ENCODE measurements around the gene WNK1.
"Not testable (repeated sequence)": the region's sequence is repeated elsewhere in the genome, so short reads cannot be mapped to it uniquely, and the experiment has no call there.

Gene WNK1

GRCh38 chr12:777550-778047 lies 25.2 kb downstream of the WNK1 start:
- DNase-seq = no peak

DNA sequence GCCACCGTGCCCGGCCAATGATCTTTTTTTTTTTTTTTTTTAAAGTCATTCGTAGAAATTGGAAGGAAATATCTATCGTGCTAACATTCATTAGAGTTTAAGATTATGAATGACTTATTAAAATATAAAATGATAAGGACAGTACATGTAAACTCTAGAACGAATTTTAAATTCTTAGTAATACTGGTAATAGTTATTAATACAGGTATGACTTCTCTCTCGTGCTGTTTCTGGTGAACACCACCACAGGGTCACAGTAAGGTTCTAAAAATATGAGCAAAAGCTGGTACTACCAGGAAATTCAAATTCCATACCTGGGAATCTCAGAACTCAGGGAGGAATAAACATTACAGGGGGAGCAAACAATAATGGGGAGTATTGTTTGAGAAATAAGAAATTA lies 26.2 kb downstream of the WNK1 start:
- no peak for DNase-seq

DNA sequence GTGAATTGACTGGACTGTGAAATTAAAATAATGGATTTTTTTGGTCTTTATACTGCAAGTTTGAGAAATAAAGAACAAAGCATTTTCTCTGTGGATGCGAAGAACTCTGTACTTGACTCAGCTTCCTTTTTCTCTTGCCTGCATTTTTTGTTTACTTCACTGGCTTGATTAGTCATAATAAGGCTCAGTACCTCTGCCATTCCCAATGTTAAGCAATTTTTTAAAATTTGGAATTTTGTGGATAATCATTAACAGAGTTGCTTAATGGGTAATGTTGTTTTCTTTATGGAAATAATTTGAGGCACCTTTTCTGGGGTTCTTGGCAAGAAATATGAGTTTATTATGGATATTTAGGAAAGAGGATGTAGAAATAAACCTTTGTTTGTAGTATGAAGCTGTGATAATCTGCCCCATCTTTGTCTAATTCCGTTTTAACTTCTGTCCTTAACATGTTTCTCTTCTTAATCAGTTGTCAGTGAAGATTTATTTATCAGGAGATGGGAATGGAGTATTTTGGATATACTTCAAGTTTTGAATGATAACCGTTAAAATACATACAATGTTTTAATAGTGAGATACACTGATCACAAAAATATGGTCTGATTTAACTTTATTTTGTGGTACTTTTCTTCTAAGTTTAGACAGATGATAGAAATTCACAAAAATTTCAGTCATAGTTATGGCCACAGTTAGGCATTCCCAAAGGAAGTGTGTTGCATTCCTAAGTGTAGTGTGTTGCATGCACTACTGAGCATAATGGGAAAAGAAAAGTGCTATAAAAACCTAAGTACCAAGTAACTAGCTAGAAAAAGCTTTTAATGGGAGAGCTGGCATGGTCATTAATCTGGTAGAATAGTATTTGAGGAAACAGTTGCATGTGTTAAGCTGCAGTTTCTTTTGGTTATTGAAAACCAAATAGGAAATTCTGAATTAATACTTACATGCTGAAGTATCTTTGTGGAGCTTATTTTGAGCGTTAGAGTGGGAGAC lies 27.7 kb downstream of the WNK1 start:
- DNase-seq = peak; percentile 6

- no peak for DNase-seq
These were observed 28.5 kb downstream of the WNK1 start for GRCh38 chr12:780750-781379.

DNA sequence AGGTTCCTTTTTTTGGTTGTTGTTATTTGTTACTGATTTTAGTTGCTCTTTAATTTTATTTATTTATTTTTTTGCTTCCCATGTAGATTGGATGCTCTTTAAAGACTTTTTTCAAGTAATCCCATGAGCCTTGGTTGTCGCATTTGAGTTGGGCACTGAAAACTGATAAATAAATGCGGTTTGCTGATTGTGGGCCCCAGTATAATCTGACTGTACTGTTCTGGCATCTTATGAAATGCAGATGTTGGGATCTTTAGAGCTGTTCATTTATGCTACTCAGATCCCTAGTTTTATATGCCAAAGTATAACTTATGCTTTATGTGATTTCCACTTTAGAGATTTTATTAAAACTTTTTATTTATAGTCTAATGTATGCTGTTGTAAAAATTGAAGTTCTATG lies 33.3 kb downstream of the WNK1 start:
- no peak for DNase-seq

- no peak for DNase-seq
These were observed 35.9 kb downstream of the WNK1 start for GRCh38 chr12:788288-788687.

DNA sequence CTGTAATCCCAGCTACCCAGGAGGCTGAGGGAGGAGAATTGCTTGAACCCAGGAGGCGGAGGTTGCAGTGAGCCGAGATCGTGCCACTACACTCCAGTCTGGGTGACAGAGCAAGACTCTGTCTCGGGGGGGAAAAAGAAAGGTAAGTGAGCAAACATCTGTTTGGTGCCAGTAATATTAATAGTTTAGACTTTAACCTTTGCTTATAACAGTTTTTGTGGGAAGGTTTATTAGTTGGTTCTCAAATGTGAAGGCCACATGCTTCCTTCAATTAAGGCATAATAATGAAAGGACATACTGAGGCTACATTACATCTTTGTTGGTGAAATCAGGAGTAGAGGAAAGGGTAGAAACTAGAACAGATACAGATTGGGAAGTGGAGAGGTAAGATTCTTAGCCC lies 36.4 kb downstream of the WNK1 start:
- DNase-seq = not testable (repeated sequence)

DNA sequence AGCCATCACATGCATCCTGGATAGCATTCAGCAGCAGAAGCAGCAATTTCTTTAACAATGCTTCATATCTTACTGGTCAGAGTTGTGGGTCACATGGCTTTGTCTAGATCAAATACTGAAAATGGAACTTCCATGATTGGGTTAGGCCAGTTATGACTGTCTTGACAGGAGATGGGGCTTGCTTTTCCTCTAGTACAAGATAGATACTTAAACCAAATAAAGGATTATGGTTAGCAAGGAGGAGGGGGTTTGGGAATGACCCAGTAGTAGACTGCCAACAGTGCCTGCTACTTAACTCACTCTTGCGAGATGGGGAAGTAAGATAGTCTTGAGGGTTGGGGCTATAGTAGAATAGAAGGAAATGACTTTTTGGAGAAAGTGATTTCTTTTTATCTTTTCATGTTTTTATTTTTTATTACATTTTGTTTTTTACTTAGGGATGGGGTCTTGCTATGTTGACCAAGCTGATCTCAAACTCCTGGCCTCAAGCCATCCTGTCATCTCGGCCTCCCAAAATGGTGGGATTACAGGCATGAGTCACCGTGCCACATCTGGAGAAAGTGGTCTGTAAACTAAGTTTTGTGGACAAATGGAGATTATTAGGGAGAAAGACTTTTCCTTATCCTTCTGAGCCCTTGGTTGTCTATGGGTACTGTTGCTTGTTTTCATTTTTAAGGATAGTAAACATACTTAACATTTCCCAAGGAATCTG lies 37.6 kb downstream of the WNK1 start:
- no peak for DNase-seq

GRCh38 chr12:790608-791007 lies 38.2 kb downstream of the WNK1 start:
- DNase-seq = no peak

DNA sequence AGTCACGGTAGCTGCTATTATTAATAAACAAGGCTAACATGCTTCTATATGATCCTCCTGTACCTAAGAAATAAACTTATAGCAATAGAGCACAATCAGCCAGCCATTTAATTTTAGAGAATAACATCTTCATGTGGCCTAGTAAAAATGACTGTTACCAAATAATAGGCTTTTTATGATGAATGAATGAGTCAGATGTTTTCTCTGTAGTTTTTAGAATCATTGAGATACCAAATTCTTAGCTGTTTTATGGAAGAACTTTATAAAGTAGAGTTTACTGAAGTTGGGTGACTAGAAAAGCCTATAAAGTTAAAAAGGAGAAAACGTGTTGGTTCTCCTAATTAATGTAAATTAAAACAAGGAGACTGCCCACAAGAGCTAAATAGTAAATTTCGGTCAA lies 40.7 kb downstream of the WNK1 start:
- no peak for DNase-seq

- no peak for DNase-seq
These were observed 41.3 kb downstream of the WNK1 start for GRCh38 chr12:793711-794110.

GRCh38 chr12:795305-795704 lies 42.9 kb downstream of the WNK1 start:
- DNase-seq = no peak

- no peak for DNase-seq
These were observed 48.0 kb downstream of the WNK1 start for GRCh38 chr12:800401-800800.

DNA sequence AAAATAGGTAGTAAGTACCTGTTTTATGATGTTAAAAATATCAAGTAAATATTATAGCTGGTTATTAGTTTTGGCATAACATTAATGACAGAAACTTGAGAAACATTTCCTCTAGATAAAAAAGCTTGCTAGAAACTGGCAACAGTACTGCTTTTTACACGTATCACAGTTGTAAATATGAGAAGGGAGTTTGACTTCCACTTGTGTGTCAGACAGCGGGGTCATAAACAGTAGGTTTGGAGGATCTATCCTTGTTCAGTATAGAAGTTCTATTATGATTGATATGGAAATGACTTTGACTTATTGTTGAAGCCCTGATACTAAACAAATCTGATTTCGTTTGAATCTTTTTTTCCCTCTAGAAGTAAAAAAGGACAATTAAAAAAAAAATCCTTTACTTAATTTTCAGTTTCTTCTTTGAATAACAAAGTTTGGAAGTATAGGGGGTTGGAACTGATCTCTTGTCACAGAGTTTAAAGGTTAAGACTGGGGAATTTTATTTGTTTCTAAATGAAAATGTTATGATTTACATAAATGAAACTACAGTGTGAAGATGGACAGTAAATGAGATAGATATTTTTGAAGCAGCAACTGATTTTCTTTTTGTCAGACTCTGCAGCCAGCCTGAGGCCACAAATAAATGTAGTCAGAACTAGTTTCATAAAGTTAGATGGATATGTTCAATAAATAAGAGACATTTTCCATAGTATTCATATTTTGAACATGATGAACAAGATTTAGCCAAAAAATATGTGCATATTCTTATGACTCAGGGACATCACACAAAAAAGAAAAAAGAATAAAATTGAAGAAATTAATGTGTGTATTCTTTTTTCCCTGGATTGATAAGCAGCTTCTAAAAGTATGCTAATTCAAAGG lies 50.1 kb downstream of the WNK1 start:
- DNase-seq = no peak

DNA sequence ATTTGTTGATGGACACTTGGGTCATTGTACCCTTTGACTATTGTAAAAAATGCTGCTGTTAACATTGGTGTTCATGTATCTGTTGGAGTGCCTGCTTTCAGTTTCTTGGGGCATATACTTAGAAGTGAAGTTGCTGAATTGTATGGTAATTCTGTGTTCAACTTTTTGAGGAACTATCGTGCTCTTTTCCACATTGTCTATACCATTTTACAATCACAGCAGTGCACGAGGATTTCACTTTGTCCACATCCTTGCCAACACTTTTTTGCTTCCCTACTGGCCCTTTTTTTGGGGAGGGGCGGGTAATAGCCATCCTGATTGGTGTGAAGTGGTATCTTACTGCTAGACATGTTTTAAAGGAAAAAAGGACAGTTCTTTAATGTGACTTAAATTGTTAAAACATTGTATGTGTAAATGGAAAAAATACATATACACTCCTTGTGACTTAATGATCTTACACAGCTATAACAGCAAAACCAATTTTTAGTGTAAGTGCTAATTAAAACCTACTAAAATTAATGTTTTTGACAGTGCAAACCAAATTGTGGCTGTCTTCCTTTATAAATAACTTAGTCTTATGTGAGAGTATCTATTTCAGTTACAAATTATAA lies 52.7 kb downstream of the WNK1 start:
- no peak for DNase-seq

DNA sequence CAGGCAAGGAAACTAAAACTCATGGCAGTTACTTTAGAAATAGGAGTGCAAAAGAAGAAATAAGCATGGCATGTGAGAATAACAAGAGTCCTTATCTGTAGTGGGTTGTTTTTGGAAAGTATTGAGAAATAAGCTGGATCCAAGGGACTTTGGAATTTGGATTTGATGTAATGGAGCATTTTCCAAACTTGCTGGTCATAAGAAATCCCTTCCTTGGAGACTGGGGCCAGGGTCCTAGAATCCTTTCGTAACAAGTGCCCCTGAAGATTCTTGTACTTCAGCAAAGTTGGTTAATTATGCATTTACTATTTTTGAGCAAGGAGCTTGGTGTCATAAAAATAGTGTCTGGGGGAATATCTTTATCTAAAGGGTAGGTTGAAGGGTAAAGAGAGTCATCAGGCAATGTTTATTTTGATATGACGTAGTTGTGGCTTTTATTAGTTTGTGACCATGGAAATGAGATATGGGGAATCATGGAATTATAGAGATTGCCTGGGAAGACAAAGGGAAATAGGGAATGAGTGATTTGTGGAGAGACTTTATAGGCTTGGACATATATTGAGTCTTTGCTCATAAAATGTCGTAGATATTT lies 53.9 kb downstream of the WNK1 start:
- no peak for DNase-seq

GRCh38 chr12:807041-807735 lies 54.8 kb downstream of the WNK1 start:
- DNase-seq = no peak

DNA sequence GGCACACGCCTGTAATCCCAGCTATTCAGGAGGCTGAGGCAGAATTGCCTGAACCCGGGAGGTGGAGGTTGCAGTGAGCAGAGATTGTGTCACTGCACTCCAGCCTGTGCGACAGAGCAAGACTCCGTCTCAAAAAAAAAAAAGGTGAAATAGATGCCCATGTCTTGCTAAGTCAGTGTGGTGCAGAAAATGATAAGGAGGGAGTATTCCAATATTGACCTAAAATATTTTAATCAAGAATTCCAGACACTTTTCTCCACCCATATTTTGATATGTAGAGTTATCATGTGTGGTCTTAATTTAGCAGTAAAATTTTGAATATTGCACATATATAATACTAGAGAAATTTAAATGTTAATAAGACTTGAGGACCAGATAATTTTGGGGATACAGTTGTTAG lies 57.7 kb downstream of the WNK1 start:
- DNase-seq = no peak

- DNase-seq = no peak
These were observed 58.5 kb downstream of the WNK1 start for GRCh38 chr12:810671-811415.

- DNase-seq = no peak
These were observed 60.6 kb downstream of the WNK1 start for GRCh38 chr12:812950-813349.
